Naive thymus-derived CD4-positive, alpha-beta T cell (primary cell): ENCODE results near the gene ARPC1B. TPM values are rescaled to one million over a fixed set of nuclear protein-coding genes. Genes with fewer than 3 reads are reported as not detected.

Experiments used
- ATAC-seq: fragments of 150-1000 bp; cut with Tn5 transposase; 2 replicates; pipeline ENCODE4 v1.10.0; 2021; ENCODE audit warnings: mild to moderate bottlenecking, moderate library complexity
- CTCF ChIA-PET: fragments of 350-600 bp; sonication (Branson Sonifier 250); formaldehyde crosslinking; loops from one replicate; lab custom pipeline; 2021; ENCODE audit warnings: antibody characterized with exemption; lab: Charles Lee
- POLR2A ChIA-PET: fragments of 350-600 bp; sonication (Branson Sonifier 250); formaldehyde crosslinking; loops from one replicate; lab custom pipeline; 2021; ENCODE audit warnings: antibody characterized with exemption, inconsistent platforms; lab: Charles Lee
- DNase-seq, 9 donors: peaks; one replicate each; pipeline versions ENCODE4 v3.0.0 to v3.0.0-alpha.2; 2020 to 2022; ENCODE audit warnings: mixed read lengths in 1 of 9
- H3K27ac ChIP-seq: one replicate; pipeline ENCODE4 v1.7.0; 2013; ENCODE audit warnings: mild to moderate bottlenecking, low read depth, low read length, moderate library complexity
- H3K27me3 ChIP-seq, 2 donors: one replicate each; pipeline ENCODE4 v1.7.0; 2013; ENCODE audit warnings: low read length in 2 of 2, mild to moderate bottlenecking in 2 of 2, moderate library complexity in 2 of 2; ENCODE audit not compliant: control insufficient read depth in 2 of 2, insufficient read depth in 2 of 2
- H3K36me3 ChIP-seq, 3 experiments: 1 replicate in 2 of 3; 2 replicates in 1 of 3; pipeline ENCODE4 v1.7.0; 2013; ENCODE audit warnings: low read length in 3 of 3, mild to moderate bottlenecking in 3 of 3, moderate library complexity in 1 of 3; ENCODE audit not compliant: insufficient read depth in 3 of 3, control insufficient read depth in 2 of 3
- H3K4me1 ChIP-seq, 2 donors: one replicate each; pipeline ENCODE4 v1.7.0; 2013; ENCODE audit warnings: low read length in 2 of 2, mild to moderate bottlenecking in 2 of 2, moderate library complexity in 1 of 2; ENCODE audit not compliant: control insufficient read depth in 2 of 2, insufficient read depth in 2 of 2
- H3K4me3 ChIP-seq: 2 replicates; pipeline ENCODE4 v1.7.0; 2013; ENCODE audit warnings: mild to moderate bottlenecking, low read length
- H3K9me3 ChIP-seq, 3 experiments: 1 replicate in 2 of 3; 2 replicates in 1 of 3; pipeline ENCODE4 v1.7.0; 2013; ENCODE audit warnings: low read length in 3 of 3; ENCODE audit not compliant: control insufficient read depth in 2 of 3
- H3K27ac Mint-ChIP-seq, 9 donors: one replicate each; pipeline ENCODE4 v1.8.0; 2020 to 2022; ENCODE audit warnings: mixed read lengths in 9 of 9, mild to moderate bottlenecking in 8 of 9, moderate library complexity in 5 of 9, inconsistent platforms in 2 of 9
- H3K27me3 Mint-ChIP-seq, 5 donors: one replicate each; pipeline ENCODE4 v1.8.0; 2021 to 2022; ENCODE audit warnings: mixed read lengths in 5 of 5, mild to moderate bottlenecking in 1 of 5
- H3K36me3 Mint-ChIP-seq, 5 donors: one replicate each; pipeline ENCODE4 v1.8.0; 2020 to 2022; ENCODE audit warnings: mixed read lengths in 5 of 5, mild to moderate bottlenecking in 3 of 5, inconsistent platforms in 1 of 5
- H3K4me1 Mint-ChIP-seq, 7 donors: one replicate each; pipeline ENCODE4 v1.8.0; 2020 to 2022; ENCODE audit warnings: mixed read lengths in 7 of 7, mild to moderate bottlenecking in 3 of 7, inconsistent platforms in 1 of 7
- H3K4me3 Mint-ChIP-seq, 10 donors: one replicate each; pipeline ENCODE4 v1.8.0; 2020 to 2022; ENCODE audit warnings: mild to moderate bottlenecking in 10 of 10, mixed read lengths in 10 of 10, moderate library complexity in 6 of 10, inconsistent platforms in 2 of 10
- H3K9me3 Mint-ChIP-seq, 11 donors: one replicate each; pipeline ENCODE4 v1.8.0; 2020 to 2022; ENCODE audit warnings: mixed read lengths in 11 of 11, mild to moderate bottlenecking in 4 of 11, inconsistent platforms in 1 of 11, moderate library complexity in 1 of 11
- intact Hi-C, 2 donors: fragments of 100-400 bp; cut with micrococcal nuclease; formaldehyde crosslinking; loops; one replicate each; pipeline ENCODE4 v1.15.1; 2023
- polyA plus RNA-seq, 2 donors: library from polyadenylated mRNA; unstranded; fragments of 300-500 nt; fragmentation: Illumina TruSeq; gene quantifications; one replicate each; pipeline ENCODE4 v1.2.3, GENCODE V29; 2021
- total RNA-seq, 6 experiments: library from RNA in 5 of 6; stranded (reverse) in 5 of 6; gene quantifications; 1 replicate in 5 of 6; 2 replicates in 1 of 6; pipeline ENCODE4 v1.2.3 and lab custom pipeline; 2021 to 2026

Gene ARPC1B
- total and polyA plus RNA-seq, 7 experiments from 2014 or later = 88.1 to 575 (median 217) TPM

GRCh38 chr7:99437946-99438572 is 63.5 kb downstream of the ARPC1B start:
- CTCF ChIA-PET = no interaction called here
- peaks cover 0 to 27% (median 5%) of the 10 kb centered on the region in 3 experiments for H3K36me3 ChIP-seq
- H3K9me3 ChIP-seq = no peaks in the 10 kb centered on the region
- H3K4me1 ChIP-seq = peaks cover 10 to 11% of the 10 kb centered on the region in 2 donors
- Mint-ChIP-seq H3K9me3 (no peaks in the 10 kb centered on the region), H3K4me3 (peak overlapping the region; percentile 92 to 100 (median 98)), H3K27ac (peak overlapping the region; percentile 81 to 95 (median 94)), H3K27me3 (no peaks in the 10 kb centered on the region), H3K36me3 (peaks cover 0 to 7% (median 6%) of the 10 kb centered on the region in 5 donors), H3K4me1 (peaks cover 23 to 36% (median 27%) of the 10 kb centered on the region in 7 donors)
- H3K27ac ChIP-seq = peak overlapping the region; percentile 81
- DNase-seq (no peak), ATAC-seq (peak; percentile 24)
- intact Hi-C loops = loop anchor here (1.0 to 2.0 kb wide), 9 partner anchors 28 to 663 kb away; partner anchors contain the start of genes AP4M1 (in 1 of the 2), ARPC1B (in 1 of the 2), ATP5MF (in 1 of the 2) and BUD31 (in 1 of the 2)
- POLR2A ChIA-PET = interaction anchor here (0.6 to 2.7 kb wide), 7 partner anchors 15 to 186 kb away, joined by 3 to 12 read pairs (median 6); partner anchors contain the start of genes BUD31, PDAP1 and ZKSCAN5
- H3K27me3 ChIP-seq = no peaks in the 10 kb centered on the region
- H3K4me3 ChIP-seq = peak overlapping the region; percentile 93

- POLR2A ChIA-PET = interaction anchor here (0.6 to 2.7 kb wide), 8 partner anchors 26 to 491 kb away, joined by 3 to 12 read pairs (median 4); partner anchors contain the start of genes BUD31, GJC3, PDAP1 and ZKSCAN5
- no peaks in the 10 kb centered on the region for H3K9me3 Mint-ChIP-seq
- intact Hi-C loops = loop anchor here (1.0 to 2.0 kb wide), 11 partner anchors 27 to 662 kb away; partner anchors contain the start of genes ARPC1B (in 2 of the 2), ATP5MF (in 2 of the 2), ZKSCAN5 (in 2 of the 2) and ZNF789 (in 2 of the 2)
- DNase-seq (peak; percentile 71 to 92 (median 77)), ATAC-seq (peak; percentile 95)
- H3K4me1 Mint-ChIP-seq = peaks cover 18 to 40% (median 31%) of the 10 kb centered on the region in 7 donors
- peaks cover 0 to 11% (median 8%) of the 10 kb centered on the region in 5 donors for H3K36me3 Mint-ChIP-seq
- Histone ChIP-seq H3K27ac (peak within 1 kb of the TSS; percentile 81), H3K4me3 (peak within 1 kb of the TSS; percentile 93), H3K36me3 (peaks cover 0 to 24% (median 0%) of the 10 kb centered on the region in 3 experiments), H3K27me3 (no peaks in the 10 kb centered on the region), H3K9me3 (no peaks in the 10 kb centered on the region), H3K4me1 (peaks cover 10 to 11% of the 10 kb centered on the region in 2 donors)
- H3K4me3 Mint-ChIP-seq = peak within 1 kb of the TSS; percentile 92 to 100 (median 98)
- CTCF ChIA-PET = no interaction called here
- no peaks in the 10 kb centered on the region for H3K27me3 Mint-ChIP-seq
- H3K27ac Mint-ChIP-seq = peak within 1 kb of the TSS; percentile 85 to 95 (median 94)
Measured at GRCh38 chr7:99438573-99439480, 64.3 kb downstream of the ARPC1B start, which contains the start of the genes CPSF4 and PTCD1. Gene CPSF4, plus strand, starts transcription at chr7:99438943. Its CDS starts 140 bp downstream, at chr7:99439083. Gene PTCD1, minus strand, starts transcription at chr7:99438798. Its CDS starts 3,556 bp downstream, at chr7:99435242.

DNA sequence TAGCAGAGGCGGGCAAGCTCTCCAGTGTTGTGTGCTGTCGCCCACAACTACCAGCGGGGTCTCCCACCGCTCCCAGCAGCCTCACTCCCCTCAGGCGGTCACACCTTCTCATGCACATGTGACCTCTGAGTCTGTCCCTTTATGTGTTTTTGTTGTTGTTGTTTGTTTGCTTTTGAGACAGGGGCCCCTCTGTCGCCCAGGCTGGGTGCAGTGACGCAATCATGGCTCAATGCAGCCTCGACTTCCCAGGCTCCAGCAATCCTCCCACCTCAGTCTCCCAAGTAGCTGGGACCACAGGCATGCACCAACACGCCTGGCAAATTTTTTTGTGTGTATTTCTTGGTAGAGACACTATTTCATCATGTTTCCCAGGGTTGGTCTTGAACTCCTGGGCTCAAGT is 65.7 kb downstream of the ARPC1B start:
- no peaks in the 10 kb centered on the region for H3K27me3 ChIP-seq
- no peak for ATAC-seq
- Mint-ChIP-seq H3K27me3 (no peaks in the 10 kb centered on the region), H3K4me1 (peaks cover 20 to 43% (median 34%) of the 10 kb centered on the region in 7 donors), H3K9me3 (no peaks in the 10 kb centered on the region), H3K27ac (peak overlapping the region in 7 of 9 donors; percentile 23 to 94 (median 85)), H3K4me3 (peak overlapping the region; percentile 92 to 100 (median 98)), H3K36me3 (peaks cover 0 to 15% (median 8%) of the 10 kb centered on the region in 5 donors)
- no peaks in the 10 kb centered on the region for H3K9me3 ChIP-seq
- H3K4me3 ChIP-seq = peak overlapping the region; percentile 93
- POLR2A ChIA-PET = interaction anchor here (1.9 kb wide), 1 partner anchor 65 kb away, joined by 6 read pairs; the partner anchor contains the start of gene ZKSCAN5
- H3K4me1 ChIP-seq = peaks cover 10 to 11% of the 10 kb centered on the region in 2 donors
- H3K27ac ChIP-seq = no peak overlapping the region
- intact Hi-C loops = no loop called here
- H3K36me3 ChIP-seq = peaks cover 0 to 22% (median 7%) of the 10 kb centered on the region in 3 experiments
- CTCF ChIA-PET = interaction anchor here (0.9 kb wide), 1 partner anchor 31 kb away, joined by 3 read pairs; the partner anchor contains the start of genes BUD31 and PDAP1
- no peak for DNase-seq

Other genes starting within 250 kb of the ARPC1B start
- gene SMURF1, start 230.6 kb upstream of the ARPC1B start, total RNA-seq = 10 to 100 TPM; 14.6 to 26.4 (median 20.8) TPM
- gene SMURF1, start 230.6 kb upstream of the ARPC1B start, polyA plus RNA-seq = 1 to 10 TPM; 1.3 to 2.4 TPM
- not detected for gene KPNA7, start 166.6 kb upstream of the ARPC1B start, total RNA-seq
- not detected for gene KPNA7, start 166.6 kb upstream of the ARPC1B start, polyA plus RNA-seq
- not detected for gene MYH16, start 101.9 kb upstream of the ARPC1B start, total RNA-seq
- gene MYH16, start 101.9 kb upstream of the ARPC1B start, polyA plus RNA-seq = not detected
- 10 to 100 TPM; 28.1 to 62.5 (median 43.2) TPM for gene ARPC1A, start 48.8 kb upstream of the ARPC1B start, total RNA-seq
- 100 to 1,000 TPM in 1 of 2 donors, 10 to 100 TPM in 1; 55.7 to 101 TPM for gene ARPC1A, start 48.8 kb upstream of the ARPC1B start, polyA plus RNA-seq
- 100 to 1,000 TPM in 1 of 5 experiments, 10 to 100 TPM in 4; 42.8 to 104 (median 64.0) TPM for gene PDAP1, start 33.9 kb downstream of the ARPC1B start, total RNA-seq
- 10 to 100 TPM; 38.4 to 41.2 TPM for gene PDAP1, start 33.9 kb downstream of the ARPC1B start, polyA plus RNA-seq
- gene BUD31, start 34.2 kb downstream of the ARPC1B start, total RNA-seq = 100 to 1,000 TPM in 2 of 5 experiments, 10 to 100 TPM in 3; 55.2 to 134 (median 83.9) TPM
- 100 to 1,000 TPM; 148 to 173 TPM for gene BUD31, start 34.2 kb downstream of the ARPC1B start, polyA plus RNA-seq
- 10 to 100 TPM in 2 of 5 experiments, 1 to 10 TPM in 3; 4.0 to 10.8 (median 8.8) TPM for gene PTCD1, start 64.1 kb downstream of the ARPC1B start, total RNA-seq
- gene PTCD1, start 64.1 kb downstream of the ARPC1B start, polyA plus RNA-seq = 1 to 10 TPM; 3.7 to 4.2 TPM
- gene CPSF4, start 64.2 kb downstream of the ARPC1B start, total RNA-seq = 10 to 100 TPM; 36.3 to 69.4 (median 45.7) TPM
- gene CPSF4, start 64.2 kb downstream of the ARPC1B start, polyA plus RNA-seq = 10 to 100 TPM; 22.4 to 28.3 TPM
- gene ATP5MF, start 91.4 kb downstream of the ARPC1B start, total RNA-seq = 100 to 1,000 TPM in 3 of 5 experiments, 10 to 100 TPM in 2; 77.8 to 349 (median 126) TPM
- 100 to 1,000 TPM; 345 to 406 TPM for gene ATP5MF, start 91.4 kb downstream of the ARPC1B start, polyA plus RNA-seq
- 10 to 100 TPM; 17.4 to 28.0 (median 27.3) TPM for gene ZNF789, start 98.2 kb downstream of the ARPC1B start, total RNA-seq
- gene ZNF789, start 98.2 kb downstream of the ARPC1B start, polyA plus RNA-seq = 10 to 100 TPM in 1 of 2 donors, 1 to 10 TPM in 1; 9.5 to 10.6 TPM
- gene ZNF394, start 125.6 kb downstream of the ARPC1B start, total RNA-seq = 100 to 1,000 TPM in 2 of 5 experiments, 10 to 100 TPM in 3; 55.2 to 199 (median 98.1) TPM
- 10 to 100 TPM; 68.2 to 93.3 TPM for gene ZNF394, start 125.6 kb downstream of the ARPC1B start, polyA plus RNA-seq
- gene ZKSCAN5, start 129.9 kb downstream of the ARPC1B start, total RNA-seq = 10 to 100 TPM in 1 of 5 experiments, 1 to 10 TPM in 4; 4.7 to 11.0 (median 8.3) TPM
- gene ZKSCAN5, start 129.9 kb downstream of the ARPC1B start, polyA plus RNA-seq = 1 to 10 TPM; 4.1 to 8.1 TPM
- gene FAM200A, start 177.4 kb downstream of the ARPC1B start, total RNA-seq = 10 to 100 TPM in 2 of 5 experiments, 1 to 10 TPM in 3; 1.9 to 13.6 (median 5.0) TPM
- 1 to 10 TPM; 5.9 to 7.6 TPM for gene FAM200A, start 177.4 kb downstream of the ARPC1B start, polyA plus RNA-seq
- 100 to 1,000 TPM; 110 to 165 (median 157) TPM for gene ZNF655, start 183.9 kb downstream of the ARPC1B start, total RNA-seq
- gene ZNF655, start 183.9 kb downstream of the ARPC1B start, polyA plus RNA-seq = 10 to 100 TPM; 65.8 to 81.7 TPM
- 1 to 10 TPM in 1 of 5 experiments, under 1 TPM in 3, not detected in 1; 0.80 to 1.9 (median 0.90) TPM for gene TMEM225B, start 223.5 kb downstream of the ARPC1B start, total RNA-seq
- 1 to 10 TPM in 1 of 2 donors, under 1 TPM in 1; 0.44 to 2.5 TPM for gene TMEM225B, start 223.5 kb downstream of the ARPC1B start, polyA plus RNA-seq
- 10 to 100 TPM; 33.9 to 51.6 (median 43.8) TPM for gene ZSCAN25, start 242.2 kb downstream of the ARPC1B start, total RNA-seq
- 10 to 100 TPM; 15.5 to 20.6 TPM for gene ZSCAN25, start 242.2 kb downstream of the ARPC1B start, polyA plus RNA-seq